Measurements from ENCODE around the gene IL6ST.
A peak's percentile ranks its signal among the peaks of the same experiment; 100 is the strongest.

IL6ST gene

GRCh38 chr5:55935371-55935770 lies 59.4 kb downstream of the IL6ST start:
- H3K4me1 ChIP-seq (ENCODE audit: control insufficient read depth, insufficient read depth, low read length) = no peaks in the 10 kb centered on the region
- no peak overlapping the region for H3K4me3 ChIP-seq (ENCODE audit: low read length)
- no peak overlapping the region for H3K9ac ChIP-seq (ENCODE audit: low read length)
- no peak overlapping the region for H3K27ac ChIP-seq (ENCODE audit: low read depth, low read length)
- H3K27me3 ChIP-seq (ENCODE audit: control insufficient read depth, insufficient read depth, low read length) = no peaks in the 10 kb centered on the region
- no peaks in the 10 kb centered on the region for H3K36me3 ChIP-seq (ENCODE audit: control insufficient read depth, insufficient read depth, low read length)

DNA sequence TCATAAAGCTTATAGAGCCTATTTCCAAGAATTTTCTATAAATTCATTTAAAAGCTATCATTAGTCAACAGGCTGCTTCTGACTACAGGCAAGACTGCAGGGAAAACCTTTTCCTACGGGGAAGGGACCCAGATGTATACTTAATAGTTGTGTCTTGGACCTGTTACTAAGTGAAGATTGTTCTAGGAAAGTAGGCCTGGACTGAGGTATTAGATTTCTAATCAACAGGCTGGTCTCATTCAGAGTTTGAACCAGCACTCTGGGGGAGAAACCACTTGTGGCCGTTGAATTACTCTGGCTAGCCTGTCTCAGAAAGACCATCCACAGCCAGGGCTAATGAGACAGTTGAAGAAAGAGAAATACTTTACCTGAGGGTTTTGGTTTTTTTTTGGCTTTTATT lies 60.0 kb downstream of the IL6ST start:
- Histone ChIP-seq H3K27me3 (ENCODE audit: control insufficient read depth, insufficient read depth, low read length) (no peaks in the 10 kb centered on the region), H3K4me3 (ENCODE audit: low read length) (no peak overlapping the region), H3K36me3 (ENCODE audit: control insufficient read depth, insufficient read depth, low read length) (no peaks in the 10 kb centered on the region), H3K4me1 (ENCODE audit: control insufficient read depth, insufficient read depth, low read length) (no peaks in the 10 kb centered on the region), H3K9ac (ENCODE audit: low read length) (no peak overlapping the region), H3K27ac (ENCODE audit: low read depth, low read length) (no peak overlapping the region)

GRCh38 chr5:55934115-55934613 lies 60.6 kb downstream of the IL6ST start:
- Histone ChIP-seq H3K4me3 (ENCODE audit: low read length) (no peak overlapping the region), H3K27me3 (ENCODE audit: control insufficient read depth, insufficient read depth, low read length) (no peaks in the 10 kb centered on the region), H3K4me1 (ENCODE audit: control insufficient read depth, insufficient read depth, low read length) (no peaks in the 10 kb centered on the region), H3K36me3 (ENCODE audit: control insufficient read depth, insufficient read depth, low read length) (no peaks in the 10 kb centered on the region), H3K9ac (ENCODE audit: low read length) (no peak overlapping the region), H3K27ac (ENCODE audit: low read depth, low read length) (no peak overlapping the region)

DNA sequence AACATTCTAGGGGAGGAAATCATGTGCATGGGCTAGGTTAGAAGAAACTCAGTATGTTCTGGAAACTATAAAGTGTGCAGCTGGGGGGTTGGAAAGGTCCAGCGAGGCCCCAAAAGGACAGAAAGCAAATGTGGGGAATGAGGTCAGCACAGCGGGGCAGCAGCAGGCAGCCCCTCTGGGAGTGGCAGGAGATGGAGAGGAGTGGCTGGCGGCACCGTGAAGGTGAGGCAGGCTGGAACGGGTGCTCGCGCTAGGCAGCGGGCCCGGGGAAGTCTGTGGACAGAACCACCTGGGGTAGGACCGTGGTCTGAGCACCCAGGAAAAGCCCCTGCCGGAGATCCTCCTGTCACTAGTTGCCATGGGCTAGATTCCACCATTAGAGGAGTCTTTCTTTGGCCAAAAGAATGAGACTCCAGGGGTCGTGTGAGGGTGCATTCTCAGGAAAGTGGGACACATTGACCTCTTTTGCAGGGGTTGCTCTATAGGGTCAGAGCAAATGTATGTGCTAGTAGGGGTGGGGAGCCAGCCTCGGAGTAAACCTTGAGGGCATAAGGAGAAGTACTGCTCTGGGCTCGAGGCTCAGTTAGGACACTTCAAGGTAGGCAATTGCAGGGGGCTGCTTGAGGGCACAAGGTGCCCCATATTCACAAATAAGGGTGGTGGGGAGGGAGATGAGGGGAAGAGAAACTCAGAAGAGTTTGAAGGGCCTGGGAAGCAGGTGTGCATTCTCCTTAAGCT lies 61.2 kb downstream of the IL6ST start:
- H3K4me3 ChIP-seq (ENCODE audit: low read length) = no peak overlapping the region
- H3K9ac ChIP-seq (ENCODE audit: low read length) = no peak overlapping the region
- no peaks in the 10 kb centered on the region for H3K27me3 ChIP-seq (ENCODE audit: control insufficient read depth, insufficient read depth, low read length)
- no peaks in the 10 kb centered on the region for H3K36me3 ChIP-seq (ENCODE audit: control insufficient read depth, insufficient read depth, low read length)
- no peak overlapping the region for H3K27ac ChIP-seq (ENCODE audit: low read depth, low read length)
- H3K4me1 ChIP-seq (ENCODE audit: control insufficient read depth, insufficient read depth, low read length) = no peaks in the 10 kb centered on the region

DNA sequence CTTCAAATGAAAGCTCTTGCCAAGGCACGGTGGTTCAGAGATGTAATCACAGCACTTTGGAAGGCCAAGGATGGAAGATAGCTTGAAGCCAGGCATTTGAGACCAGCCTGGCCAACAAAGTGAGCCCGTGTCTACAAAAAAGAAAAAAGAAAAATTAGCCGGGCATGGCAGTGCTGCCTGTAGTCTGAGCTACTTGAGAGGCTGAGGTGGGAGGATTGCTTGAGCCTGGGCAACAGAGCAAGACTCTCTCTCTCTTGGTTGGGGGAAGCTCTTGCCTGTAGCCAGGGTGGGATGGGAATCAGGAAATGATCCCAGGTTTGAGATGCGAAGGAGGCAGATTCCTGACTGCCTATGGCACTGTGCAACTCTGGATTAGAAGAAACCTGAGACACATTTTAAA lies 62.1 kb downstream of the IL6ST start:
- Histone ChIP-seq H3K9ac (ENCODE audit: low read length) (no peak overlapping the region), H3K27ac (ENCODE audit: low read depth, low read length) (no peak overlapping the region), H3K4me3 (ENCODE audit: low read length) (no peak overlapping the region), H3K4me1 (ENCODE audit: control insufficient read depth, insufficient read depth, low read length) (no peaks in the 10 kb centered on the region), H3K27me3 (ENCODE audit: control insufficient read depth, insufficient read depth, low read length) (no peaks in the 10 kb centered on the region), H3K36me3 (ENCODE audit: control insufficient read depth, insufficient read depth, low read length) (no peaks in the 10 kb centered on the region)

DNA sequence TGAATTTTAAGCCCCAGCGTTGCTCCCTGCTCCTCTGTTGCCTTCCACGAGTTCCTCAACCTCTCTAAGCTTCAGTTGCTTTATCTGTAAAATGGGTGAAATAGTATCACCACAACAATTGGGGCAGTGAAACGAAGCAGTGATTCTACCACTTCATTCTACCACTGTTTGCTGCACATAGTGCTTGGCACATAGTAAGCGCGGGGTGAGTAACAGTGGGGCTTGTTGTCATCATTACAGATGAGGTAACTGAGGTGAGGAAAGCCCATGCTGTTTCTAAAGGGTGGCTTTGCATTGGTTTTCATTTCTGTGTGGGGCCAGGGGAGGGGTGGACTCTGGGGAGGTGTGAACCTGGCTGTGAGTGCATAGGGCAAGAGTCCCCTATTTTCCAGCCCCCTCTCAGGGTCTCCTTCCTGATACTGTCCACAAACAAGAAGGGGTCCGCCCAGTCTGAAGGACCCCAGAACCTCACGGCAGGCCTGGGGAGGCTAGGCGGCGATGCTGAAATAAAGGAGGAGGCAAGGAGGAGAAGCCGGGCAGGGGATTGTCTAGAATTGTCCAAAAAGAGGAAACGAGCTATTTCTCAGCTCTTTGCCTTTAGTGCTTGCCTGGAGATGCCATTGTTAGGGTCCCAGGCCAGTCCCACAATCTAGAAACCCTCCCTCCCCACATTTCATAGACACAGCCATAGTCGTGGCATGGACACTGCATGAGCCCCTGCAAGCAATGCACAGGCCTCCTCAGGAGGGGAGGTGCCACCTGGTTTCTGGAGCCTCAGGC lies 65.6 kb downstream of the IL6ST start:
- Histone ChIP-seq H3K36me3 (ENCODE audit: control insufficient read depth, insufficient read depth, low read length) (no peaks in the 10 kb centered on the region), H3K27ac (ENCODE audit: low read depth, low read length) (no peak overlapping the region), H3K4me1 (ENCODE audit: control insufficient read depth, insufficient read depth, low read length) (no peaks in the 10 kb centered on the region)

DNA sequence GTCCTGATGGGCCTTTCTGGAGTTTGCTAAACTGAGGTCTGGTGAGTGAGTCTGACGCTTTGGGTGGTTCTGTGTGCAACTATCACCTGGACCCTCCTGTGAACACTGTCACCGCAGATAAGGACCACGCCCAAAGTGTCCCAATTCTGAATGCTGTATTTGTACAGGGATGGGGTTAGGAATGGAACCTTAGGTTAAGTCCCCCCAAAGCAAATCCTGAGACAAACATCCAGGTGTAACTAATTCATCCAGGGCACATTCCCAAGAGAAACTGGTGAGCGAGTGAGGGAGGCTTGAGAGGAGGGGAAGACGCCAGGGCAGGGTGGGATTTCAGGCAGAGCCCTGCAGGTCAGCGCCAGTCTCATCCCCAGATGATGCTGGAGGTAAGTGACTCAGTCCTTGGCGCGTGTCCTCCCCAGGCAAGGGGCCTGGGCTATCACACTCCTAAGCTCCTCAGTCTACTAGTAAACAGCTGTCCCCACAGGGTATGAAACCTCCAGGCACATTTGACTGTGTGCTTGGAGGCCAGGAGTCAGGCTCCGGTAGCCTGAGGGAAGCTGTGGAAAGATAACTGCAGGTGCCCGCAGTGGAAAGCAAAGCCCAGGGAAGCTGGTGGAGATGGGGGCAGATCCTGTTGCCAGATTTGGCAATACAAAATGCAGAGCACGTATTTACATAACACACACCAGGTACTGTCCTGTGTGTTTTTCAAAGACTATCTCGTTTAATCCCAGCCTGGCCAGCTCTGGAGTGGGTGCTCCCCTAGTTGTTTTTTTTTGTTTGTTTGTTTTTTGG lies 66.7 kb downstream of the IL6ST start:
- no peak overlapping the region for H3K27ac ChIP-seq (ENCODE audit: low read depth, low read length)
- no peak overlapping the region for H3K9ac ChIP-seq (ENCODE audit: low read length)
- H3K4me3 ChIP-seq (ENCODE audit: low read length) = no peak overlapping the region
- H3K27me3 ChIP-seq (ENCODE audit: control insufficient read depth, insufficient read depth, low read length) = no peaks in the 10 kb centered on the region
- H3K4me1 ChIP-seq (ENCODE audit: control insufficient read depth, insufficient read depth, low read length) = no peaks in the 10 kb centered on the region
- H3K36me3 ChIP-seq (ENCODE audit: control insufficient read depth, insufficient read depth, low read length) = no peaks in the 10 kb centered on the region

More for the DNA sequence above, 65.6 kb downstream of the IL6ST start:
- Histone ChIP-seq H3K27me3 (ENCODE audit: control insufficient read depth, insufficient read depth, low read length) (no peaks in the 10 kb centered on the region), H3K9ac (ENCODE audit: low read length) (no peak overlapping the region), H3K4me3 (ENCODE audit: low read length) (no peak overlapping the region)

- H3K36me3 ChIP-seq (ENCODE audit: control insufficient read depth, insufficient read depth, low read length) = no peaks in the 10 kb centered on the region
- no peaks in the 10 kb centered on the region for H3K27me3 ChIP-seq (ENCODE audit: control insufficient read depth, insufficient read depth, low read length)
- H3K4me3 ChIP-seq (ENCODE audit: low read length) = no peak overlapping the region
- H3K4me1 ChIP-seq (ENCODE audit: control insufficient read depth, insufficient read depth, low read length) = no peaks in the 10 kb centered on the region
- H3K27ac ChIP-seq (ENCODE audit: low read depth, low read length) = no peak overlapping the region
- no peak overlapping the region for H3K9ac ChIP-seq (ENCODE audit: low read length)
Observed at GRCh38 chr5:55926476-55926875, 68.3 kb downstream of the IL6ST start.

DNA sequence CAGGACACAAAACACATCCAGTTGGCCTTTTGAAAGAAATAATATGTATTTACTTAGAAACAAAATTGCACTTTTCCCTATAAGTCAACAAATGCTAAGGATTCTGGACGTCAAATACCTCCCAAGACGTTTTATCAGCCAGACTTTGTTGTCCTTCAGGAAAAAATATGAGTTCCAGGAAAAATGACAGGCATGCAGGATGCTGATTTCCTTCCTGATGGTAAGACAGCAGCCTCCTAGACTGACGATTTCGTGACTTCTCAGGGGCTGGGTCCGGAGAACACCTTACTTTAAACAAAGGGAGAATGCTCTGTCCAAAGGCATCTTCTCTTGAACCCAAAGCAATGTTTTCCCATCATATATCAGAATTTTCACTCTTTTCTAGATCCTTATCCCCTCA lies 69.1 kb downstream of the IL6ST start:
- Histone ChIP-seq H3K36me3 (ENCODE audit: control insufficient read depth, insufficient read depth, low read length) (no peaks in the 10 kb centered on the region), H3K9ac (ENCODE audit: low read length) (no peak overlapping the region), H3K4me3 (ENCODE audit: low read length) (no peak overlapping the region), H3K27me3 (ENCODE audit: control insufficient read depth, insufficient read depth, low read length) (no peaks in the 10 kb centered on the region), H3K27ac (ENCODE audit: low read depth, low read length) (no peak overlapping the region), H3K4me1 (ENCODE audit: control insufficient read depth, insufficient read depth, low read length) (no peaks in the 10 kb centered on the region)

DNA sequence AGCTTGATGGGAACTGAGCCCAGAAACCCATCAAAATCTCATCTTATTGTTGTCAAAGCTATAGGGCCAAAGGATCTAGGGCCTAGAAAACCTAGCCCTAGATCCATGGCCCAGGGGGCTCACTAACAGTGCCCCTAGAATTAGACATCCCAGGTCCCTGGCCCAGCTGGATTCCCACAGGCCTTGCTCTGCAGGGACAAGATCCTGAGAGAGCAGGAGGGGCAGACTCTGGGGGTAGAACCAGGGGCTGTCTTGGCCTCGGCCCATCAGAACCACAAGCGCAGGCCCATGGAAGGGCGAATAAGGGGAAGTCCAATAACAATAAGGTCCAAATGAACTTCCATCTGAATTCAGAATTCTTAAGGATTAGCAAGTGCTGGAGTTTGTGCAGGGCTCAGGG lies 69.6 kb downstream of the IL6ST start:
- H3K36me3 ChIP-seq (ENCODE audit: control insufficient read depth, insufficient read depth, low read length) = no peaks in the 10 kb centered on the region
- H3K27me3 ChIP-seq (ENCODE audit: control insufficient read depth, insufficient read depth, low read length) = no peaks in the 10 kb centered on the region
- no peaks in the 10 kb centered on the region for H3K4me1 ChIP-seq (ENCODE audit: control insufficient read depth, insufficient read depth, low read length)
- H3K9ac ChIP-seq (ENCODE audit: low read length) = no peak overlapping the region
- no peak overlapping the region for H3K27ac ChIP-seq (ENCODE audit: low read depth, low read length)
- H3K4me3 ChIP-seq (ENCODE audit: low read length) = no peak overlapping the region

DNA sequence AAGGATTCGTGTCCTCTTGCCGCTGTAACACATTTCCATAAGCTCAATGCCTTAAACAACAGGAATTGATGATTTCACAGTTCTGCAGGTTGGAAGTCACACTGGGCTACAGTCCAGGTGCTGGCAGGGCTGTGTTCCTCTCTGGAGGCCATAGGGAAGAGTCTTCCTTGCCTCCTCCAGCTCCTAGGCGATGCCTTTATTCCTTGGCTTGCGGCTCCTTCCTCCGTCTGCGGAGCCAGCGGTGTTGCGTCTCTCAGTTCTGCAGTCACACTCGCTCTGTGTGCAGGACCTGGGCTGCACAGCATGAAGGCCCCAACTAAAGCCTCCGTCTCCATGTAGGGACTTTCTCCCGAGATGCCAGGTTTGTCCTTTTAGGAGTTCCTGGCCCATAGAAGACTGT lies 70.0 kb downstream of the IL6ST start:
- no peaks in the 10 kb centered on the region for H3K27me3 ChIP-seq (ENCODE audit: control insufficient read depth, insufficient read depth, low read length)
- no peak overlapping the region for H3K9ac ChIP-seq (ENCODE audit: low read length)
- H3K27ac ChIP-seq (ENCODE audit: low read depth, low read length) = no peak overlapping the region
- no peaks in the 10 kb centered on the region for H3K36me3 ChIP-seq (ENCODE audit: control insufficient read depth, insufficient read depth, low read length)
- H3K4me1 ChIP-seq (ENCODE audit: control insufficient read depth, insufficient read depth, low read length) = no peaks in the 10 kb centered on the region
- H3K4me3 ChIP-seq (ENCODE audit: low read length) = no peak overlapping the region

DNA sequence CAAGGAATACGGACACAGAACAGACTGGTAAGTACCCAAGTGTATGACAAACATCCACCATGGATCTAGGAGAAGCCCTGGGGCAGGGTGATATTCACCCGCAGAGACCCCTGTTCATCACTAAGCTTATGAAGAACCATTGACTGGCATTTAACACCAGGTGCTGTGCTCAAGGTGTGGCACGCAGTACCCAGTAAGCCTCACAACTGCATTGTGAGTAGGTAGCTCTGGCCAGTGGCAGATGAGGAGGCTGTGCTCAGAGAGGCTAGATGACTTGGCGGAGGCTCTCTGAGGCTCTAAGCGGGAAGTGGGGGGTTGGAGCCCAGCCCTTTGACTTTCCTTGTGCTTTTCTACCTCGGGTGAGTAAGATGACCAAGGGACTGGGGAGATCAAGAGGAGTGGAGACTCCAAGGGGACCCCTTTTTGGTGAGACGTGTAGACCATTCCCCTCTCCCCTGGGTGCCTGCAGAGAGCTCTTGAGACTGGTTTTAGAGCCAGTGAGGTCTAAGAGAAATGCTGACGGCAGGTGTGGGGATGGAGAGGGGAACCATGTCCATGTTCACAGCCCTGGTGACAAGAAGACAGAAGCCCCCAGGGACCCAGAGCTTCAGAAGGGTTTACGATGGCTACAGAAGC lies 70.8 kb downstream of the IL6ST start:
- no peaks in the 10 kb centered on the region for H3K27me3 ChIP-seq (ENCODE audit: control insufficient read depth, insufficient read depth, low read length)
- no peaks in the 10 kb centered on the region for H3K4me1 ChIP-seq (ENCODE audit: control insufficient read depth, insufficient read depth, low read length)
- no peak overlapping the region for H3K27ac ChIP-seq (ENCODE audit: low read depth, low read length)
- H3K36me3 ChIP-seq (ENCODE audit: control insufficient read depth, insufficient read depth, low read length) = no peaks in the 10 kb centered on the region
- peak overlapping the region; percentile 53 for H3K4me3 ChIP-seq (ENCODE audit: low read length)
- H3K9ac ChIP-seq (ENCODE audit: low read length) = no peak overlapping the region
